ENCODE data around the gene TTC23.
"Not testable (repeated sequence)": the region's sequence is repeated elsewhere in the genome, so short reads cannot be mapped to it uniquely, and the experiment has no call there.

The TTC23 gene

GRCh38 chr15:99117563-99118257 lies 131.7 kb downstream of the TTC23 start:
- no peak for DNase-seq

DNA sequence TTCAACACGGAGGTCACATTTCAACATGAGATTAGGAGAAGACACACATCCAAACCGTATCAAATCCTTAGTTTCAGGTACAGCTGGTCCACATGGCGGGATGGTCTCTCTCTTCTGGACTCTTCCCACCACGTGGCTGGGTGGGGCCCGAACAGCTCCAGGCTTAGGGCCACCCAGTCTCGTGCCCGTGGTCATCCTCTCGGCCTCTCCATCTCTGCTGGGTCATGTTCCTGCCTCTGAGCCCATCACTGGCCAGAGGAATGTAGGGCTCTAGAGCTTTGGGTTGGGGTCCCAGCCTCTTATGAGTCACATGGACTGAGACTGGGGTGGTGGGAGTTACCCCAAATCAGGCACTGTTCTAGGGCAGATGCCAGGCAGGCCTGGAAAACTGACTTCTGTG lies 132.3 kb downstream of the TTC23 start:
- DNase-seq: no peak

- DNase-seq: no peak
Measured at GRCh38 chr15:99115300-99116215, 133.8 kb downstream of the TTC23 start.

DNA sequence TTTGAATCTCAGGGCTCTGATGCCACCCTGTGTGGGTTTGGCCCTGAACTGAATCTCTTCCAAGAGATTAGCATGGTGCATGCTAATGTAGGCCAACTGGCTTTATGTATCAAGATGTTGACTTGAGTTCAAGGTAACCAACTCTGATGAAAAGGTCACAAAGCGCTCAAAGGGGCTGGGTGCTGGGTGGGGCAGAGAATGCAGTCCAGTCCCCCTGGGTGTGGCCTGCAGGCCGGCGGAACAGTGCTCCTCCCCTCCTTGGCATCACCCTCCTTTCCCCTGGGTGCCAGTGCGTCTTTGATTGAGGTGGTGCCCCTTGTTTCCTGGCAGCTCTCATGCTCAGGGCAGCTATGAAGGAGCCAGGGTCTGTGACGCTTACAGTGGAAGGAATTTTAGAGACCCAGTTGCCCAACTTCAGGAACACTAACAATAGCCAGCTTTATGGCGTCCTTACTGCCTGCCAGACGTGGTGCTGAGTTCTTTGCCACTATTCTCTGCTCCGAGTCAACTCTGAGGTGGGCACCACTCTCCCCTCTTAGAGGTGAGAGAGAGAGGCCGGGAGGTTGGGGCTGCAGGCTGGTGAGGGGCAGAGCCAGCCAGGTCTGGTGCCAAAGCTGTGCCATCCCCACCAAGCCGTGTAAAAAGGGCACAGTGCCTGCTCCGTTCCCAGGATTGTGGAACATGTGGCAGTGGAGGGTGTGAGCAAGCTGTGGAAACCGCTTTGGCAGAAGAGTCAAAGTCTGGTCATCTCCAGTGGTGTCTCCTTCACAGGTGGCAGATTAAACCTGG lies 134.7 kb downstream of the TTC23 start:
- no peak for DNase-seq

DNA sequence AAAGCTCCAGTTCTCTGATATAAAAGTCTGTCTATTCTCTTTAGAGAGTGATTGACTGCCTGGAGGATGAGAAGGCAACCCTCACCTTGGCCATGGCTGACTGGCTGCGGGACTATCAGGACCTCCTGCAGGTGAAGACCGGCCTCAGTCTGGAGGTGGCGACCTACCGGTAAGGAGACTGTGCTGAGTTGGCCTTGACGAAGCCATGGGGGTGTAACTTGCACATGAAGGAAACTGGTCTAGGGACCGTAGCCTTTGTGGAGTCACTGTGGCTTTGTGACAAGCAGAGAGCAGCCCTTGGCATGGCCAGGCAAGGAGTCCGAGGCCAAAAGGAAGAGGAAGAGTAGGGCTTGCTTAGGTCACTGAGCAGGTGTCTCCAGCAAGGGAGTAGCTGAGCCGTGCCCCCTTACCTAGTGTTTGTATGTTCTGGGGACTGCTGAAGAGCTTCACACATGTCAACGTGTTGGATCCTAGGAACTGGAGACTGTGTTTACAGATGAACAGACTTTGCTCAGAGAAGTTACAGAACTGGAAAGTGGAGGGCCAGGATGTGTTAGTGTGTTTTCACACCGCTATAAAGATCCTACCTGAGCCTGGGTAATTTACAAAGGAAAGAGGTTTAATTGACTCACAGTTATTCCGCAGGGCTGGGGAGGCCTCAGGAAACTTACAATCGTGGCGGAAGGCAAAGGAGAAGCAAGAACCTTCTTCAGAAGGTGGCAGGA lies 135.7 kb downstream of the TTC23 start:
- no peak for DNase-seq

DNA sequence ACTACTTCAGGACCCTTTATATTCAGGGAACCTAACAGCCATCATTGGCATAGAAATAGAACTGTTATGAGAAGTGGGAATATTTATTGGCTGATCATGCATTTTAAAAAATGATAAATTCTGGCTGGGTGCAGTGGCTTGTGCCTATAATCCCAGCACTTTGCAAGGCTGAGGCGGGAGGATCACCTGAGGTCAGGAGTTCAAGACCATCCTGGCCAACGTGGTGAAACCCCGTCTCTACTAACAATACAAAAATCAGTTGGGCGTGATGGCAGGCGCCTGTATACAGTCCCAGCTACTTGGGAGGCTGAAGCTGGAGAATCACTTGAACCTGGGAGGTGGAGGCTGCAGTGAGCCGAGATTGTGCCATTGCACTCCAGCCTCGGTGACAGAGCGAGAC lies 137.7 kb downstream of the TTC23 start:
- DNase-seq: not testable (repeated sequence)

DNA sequence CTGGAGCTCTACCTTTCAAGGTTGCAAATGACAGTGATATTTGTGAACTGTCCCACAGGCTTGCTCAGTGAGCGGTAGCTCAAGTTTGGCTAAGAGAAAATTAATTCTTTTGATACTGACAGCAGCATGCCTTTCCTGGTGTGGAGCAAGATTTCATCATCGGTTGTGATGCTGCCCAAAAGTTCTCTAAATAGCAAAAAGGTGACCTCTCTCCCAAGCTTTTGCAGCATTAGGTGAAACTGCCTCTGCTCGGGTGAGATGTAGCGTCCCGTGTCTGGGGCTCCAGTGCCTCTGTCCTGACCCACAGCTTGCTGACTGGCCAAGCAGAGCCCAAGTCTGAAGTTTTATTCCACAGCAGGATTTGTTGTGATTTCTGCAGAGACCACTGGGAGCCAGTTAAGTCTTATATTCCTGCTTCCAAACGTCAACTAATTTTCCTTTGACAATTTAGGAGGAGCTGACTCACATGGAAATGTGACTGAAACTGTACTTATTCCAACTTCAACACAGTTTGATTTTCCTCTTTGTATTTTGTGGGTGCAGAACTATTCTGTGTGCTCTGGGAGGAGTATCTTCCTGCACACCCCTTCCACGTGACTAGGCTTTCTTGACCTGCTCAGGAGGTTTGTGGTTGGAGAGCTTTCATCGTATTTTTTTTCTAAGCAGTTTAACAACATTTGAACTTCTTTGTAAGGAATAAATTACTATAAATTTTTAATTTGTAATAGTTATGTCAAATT lies 138.6 kb downstream of the TTC23 start:
- no peak for DNase-seq

DNA sequence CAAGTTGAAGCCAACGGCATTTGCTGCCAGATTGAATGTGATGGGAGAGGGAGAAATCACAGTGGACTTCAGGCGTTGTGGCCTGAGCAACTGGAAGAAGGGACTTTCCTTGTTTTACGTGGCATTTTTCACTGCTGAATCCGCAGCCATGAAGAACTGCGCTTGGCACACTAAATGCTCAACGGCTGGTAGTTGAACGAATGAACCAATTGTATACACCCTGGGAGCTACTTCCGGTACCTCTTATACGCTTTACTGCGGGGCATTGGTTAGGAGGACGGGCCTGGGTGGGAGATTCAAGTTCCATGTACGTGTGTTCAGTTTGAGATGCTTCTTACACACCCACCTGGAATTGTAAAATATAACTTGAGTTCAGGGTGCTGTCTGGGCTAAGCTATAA lies 139.3 kb downstream of the TTC23 start:
- no peak for DNase-seq

- DNase-seq: no peak
Measured at GRCh38 chr15:99109555-99110021, 139.8 kb downstream of the TTC23 start.

GRCh38 chr15:99108993-99109392 lies 140.4 kb downstream of the TTC23 start:
- DNase-seq: no peak

DNA sequence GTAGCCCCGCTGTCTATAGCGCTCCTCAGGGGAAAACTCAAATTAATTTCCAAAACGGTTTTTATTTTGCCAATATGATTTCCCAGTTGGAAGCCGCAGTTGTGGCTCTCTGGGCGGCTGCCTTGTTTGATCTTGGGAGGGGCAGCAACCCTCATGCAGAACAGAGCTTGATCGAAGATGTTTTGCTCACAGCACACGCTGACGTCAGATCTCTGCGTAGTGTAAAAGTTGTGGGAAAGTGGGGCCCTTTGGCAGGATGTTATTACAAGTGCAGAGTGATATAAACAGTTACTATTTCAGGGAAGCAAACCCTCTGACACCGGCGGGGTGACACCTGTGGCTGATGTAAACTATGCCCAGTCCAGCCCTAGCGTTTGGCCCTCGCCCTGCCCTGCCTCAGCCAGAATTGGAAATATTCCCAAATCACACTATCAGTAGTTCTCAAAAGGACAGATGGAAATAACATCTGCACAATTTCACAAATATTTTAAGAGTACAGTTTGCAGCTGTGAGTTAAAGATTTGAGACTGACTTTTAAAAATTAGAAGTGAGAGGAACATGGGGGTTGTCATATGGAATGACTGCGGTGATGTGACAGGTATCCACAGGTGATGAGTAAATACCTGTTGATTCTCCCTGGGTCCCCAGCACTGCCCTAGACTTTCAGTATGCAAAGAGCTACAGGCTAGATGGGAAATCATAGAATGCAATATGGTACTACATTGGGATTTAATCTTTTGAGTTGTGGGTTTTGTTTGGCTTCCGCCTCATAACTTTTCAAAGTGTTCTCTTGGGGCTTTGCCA lies 142.8 kb downstream of the TTC23 start:
- DNase-seq: no peak

GRCh38 chr15:99105514-99106341 lies 143.7 kb downstream of the TTC23 start:
- peak; percentile 35 for DNase-seq

DNA sequence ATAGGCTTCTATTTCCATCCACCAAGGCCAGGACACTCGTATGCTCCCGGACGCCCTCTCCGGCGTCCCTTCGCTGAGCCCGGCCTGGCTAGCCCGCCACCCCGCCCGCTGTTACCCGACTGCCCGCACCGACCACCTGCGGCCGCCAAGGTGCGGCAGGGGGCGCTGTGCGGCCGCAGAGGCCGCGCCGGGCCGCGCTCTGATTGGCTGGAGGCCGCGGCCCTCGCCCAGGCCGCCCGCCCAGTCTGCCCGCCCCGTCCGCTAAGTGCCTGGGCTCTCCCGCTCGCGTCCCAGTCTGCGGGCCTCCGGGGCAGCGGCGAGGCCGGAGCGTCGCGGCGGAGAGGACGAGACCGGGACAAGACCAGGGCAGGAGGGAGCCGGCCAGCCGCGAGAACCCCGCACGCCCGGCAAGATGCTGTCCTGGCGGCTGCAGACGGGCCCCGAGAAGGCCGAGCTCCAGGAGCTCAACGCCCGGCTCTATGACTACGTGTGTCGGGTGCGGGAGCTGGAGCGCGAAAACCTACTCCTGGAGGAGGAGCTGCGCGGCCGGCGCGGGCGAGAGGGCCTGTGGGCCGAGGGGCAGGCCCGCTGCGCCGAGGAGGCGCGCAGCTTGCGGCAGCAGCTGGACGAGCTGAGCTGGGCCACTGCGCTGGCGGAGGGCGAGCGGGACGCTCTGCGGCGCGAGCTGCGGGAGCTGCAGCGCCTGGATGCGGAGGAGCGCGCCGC lies 144.4 kb downstream of the TTC23 start, which contains the start of gene SYNM:
TSS of gene SYNM (plus strand) at position 293 of the 726 bp plus-strand sequence. CDS start at position 413, 120 bp downstream.
- peak; percentile 71 for DNase-seq

- no peak for DNase-seq
Measured at GRCh38 chr15:99103279-99103678, 146.1 kb downstream of the TTC23 start.

DNA sequence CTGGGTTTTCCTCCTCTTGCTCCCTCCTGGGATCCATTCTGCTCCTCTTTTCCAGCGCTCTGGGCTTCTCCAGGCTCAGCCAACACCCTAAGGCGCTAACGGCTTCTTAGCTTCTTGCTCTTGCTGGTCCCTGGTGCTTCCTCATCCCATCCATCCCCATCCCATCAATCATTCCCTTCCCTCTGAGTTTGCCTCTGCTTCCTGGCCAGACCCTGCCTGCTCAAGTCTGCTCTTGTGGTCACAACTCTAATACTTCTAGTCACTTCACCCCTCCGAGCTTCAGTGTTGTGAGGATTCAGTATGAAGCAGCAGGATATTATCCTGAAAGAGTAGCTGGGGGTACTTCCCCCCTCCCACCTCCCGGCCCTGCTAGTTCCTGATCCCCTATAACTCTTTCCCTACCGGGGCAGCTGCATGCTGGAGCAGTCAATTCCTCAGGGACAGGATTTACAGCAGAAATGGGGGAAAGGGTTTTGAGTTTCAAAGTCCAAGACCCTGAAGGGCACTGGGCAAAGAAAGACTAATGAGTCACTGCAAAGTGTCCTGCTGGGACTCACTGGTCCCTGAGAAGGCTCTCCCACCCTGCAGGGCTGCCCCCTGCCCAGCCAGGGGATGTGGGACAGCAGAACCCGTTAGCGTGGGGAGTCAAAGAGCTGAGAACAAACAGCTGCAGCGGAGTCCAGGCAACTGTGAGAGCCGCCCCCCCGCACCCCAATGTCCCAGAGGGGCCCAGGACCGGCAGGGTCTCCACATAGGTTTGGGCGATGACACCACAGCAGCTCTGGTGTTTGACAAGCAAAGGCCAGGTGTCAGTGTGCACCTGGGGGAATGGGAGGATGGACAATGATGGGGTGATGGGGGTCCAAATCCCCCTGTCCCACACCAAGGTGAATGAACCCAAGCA lies 146.8 kb downstream of the TTC23 start:
- DNase-seq: no peak

- no peak for DNase-seq
Measured at GRCh38 chr15:99101501-99101900, 147.9 kb downstream of the TTC23 start.

GRCh38 chr15:99100245-99101173 lies 148.9 kb downstream of the TTC23 start:
- peak; percentile 56 for DNase-seq

Measured in T1000 (cell line).